NCI-H2227 (cell line): ENCODE results near the gene FAM177B.

Source experiments
- DNase-seq: peaks from one replicate; lab custom pipeline; 2025; ENCODE audit not compliant: unreplicated experiment; lab: John Stamatoyannopoulos, UW

Gene FAM177B

DNA sequence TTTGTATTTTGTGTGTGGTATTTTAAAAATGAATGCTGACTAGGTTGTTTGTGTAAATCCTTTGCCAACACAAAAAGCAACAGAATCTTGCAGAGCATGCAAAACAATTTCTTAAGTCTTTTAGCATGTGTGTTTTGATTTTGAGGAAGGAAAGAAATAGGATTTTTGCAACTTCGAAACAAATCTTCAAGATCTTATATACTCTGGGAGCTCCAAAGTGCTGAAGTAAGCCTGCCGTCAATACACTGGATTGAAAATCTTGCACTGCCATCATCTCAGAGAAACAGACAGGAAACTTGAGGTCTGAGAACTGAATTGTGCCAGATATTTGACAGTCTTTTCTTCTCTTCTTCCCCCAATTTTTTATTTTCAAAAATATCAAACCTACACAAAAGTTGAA lies 48.5 kb downstream of the FAM177B start:
- no peak for DNase-seq

DNA sequence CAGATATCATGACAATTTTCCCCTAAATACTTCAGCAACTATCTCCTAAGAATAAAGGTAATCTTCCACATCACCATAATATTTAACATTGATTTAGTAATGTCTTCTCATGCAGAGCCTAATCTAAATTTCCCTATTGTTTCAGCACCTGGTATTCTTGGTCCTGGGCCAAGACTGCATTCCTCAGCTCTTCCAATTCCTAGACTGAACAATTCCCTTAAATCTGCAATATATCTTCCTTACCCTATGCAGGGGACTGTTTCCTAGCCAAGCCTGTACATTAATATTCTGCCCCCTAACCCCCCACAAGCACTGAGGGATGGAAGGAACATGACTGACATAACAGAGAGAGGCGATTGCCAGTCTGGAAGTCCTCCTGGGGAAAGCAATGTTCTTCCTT lies 49.1 kb downstream of the FAM177B start:
- DNase-seq = no peak

DNA sequence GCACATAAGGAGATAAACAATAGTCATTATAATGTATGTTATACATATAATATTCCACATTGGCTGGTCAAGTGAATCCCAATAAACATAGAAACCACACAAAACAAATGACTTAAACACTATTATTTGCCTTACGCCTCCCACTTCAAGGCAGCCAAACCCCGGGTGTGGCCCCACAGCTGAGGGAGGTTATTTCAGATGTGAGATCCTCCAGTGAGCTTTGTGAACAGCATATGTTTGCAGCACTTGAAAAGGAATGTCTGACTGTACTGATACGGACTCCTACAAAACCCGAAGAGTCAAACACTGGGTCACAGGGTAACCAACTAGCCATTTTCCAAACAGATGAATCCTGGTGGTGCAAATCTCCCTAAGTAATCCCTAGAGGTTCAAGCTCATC lies 50.7 kb downstream of the FAM177B start:
- DNase-seq = no peak

DNA sequence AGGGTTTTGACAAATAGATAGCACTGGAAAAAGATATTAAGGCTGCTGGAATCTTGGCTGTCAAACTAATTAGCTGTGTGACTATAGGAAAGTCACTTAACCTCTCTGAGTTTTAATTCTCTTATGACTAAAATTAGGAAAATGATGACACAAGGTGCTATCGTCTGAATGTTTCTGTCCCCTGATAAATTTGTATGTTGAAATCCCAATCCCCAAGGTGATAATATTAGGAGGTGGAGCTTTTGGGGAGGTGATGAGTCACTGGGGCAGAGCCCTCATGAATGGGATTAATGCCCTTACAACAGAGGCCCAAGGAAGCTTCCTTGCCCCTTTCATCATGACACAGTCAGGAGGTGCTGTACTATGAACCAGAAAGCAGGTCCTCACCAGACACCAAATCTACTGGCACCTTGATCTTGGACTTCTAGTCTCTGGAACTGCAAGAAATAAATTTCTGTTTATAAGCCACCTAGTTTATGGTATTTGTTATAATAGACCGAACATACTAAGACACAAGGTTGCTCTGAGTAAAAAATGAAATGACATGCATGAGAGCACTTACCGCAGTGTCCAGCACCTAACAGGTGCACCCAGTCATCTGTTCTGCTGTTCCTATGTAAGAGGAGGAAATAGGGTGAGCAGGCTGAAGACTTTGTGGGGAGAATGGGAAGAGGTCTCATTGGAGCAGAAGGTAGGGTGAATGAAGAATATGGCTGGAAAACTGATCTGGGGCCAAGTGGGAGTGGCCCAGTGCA lies 51.6 kb downstream of the FAM177B start:
- no peak for DNase-seq

DNA sequence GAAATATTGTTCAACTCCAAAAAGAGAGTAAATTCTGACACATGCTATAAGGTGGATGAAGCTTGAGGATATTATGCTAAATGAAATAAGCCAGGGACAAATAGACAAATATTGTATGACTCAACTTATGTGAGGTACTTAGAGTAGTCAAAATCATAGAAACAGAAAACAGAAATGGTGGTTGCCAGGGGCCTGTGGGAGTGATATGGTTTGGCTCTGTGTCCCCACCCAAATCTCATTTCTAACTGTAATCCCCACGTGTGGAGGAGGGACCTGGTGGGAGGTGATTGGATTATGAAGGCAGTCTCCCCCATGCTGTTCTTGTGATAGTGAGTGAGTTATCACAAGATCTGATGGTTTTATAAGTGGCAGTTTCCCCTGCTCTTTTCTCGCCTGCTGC lies 53.1 kb downstream of the FAM177B start:
- DNase-seq = no peak

DNA sequence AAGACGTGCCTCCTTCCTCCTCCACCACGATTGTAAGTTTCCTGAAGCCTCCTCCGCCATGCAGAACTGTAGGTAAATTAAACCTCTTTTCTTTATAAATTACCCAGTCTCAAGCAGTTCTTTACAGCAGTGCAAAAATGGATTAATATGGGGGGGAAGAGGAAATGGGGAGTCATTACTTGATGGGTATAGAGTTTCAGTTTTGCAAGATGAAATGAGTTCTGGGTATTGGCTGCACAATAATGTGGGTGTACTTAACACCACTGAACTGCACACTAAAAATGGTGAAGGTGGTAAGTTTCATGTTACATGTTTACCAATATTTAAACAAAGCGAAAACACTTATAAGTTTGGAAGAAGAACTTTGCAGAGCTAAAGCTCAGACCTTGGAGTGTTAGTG lies 53.5 kb downstream of the FAM177B start:
- no peak for DNase-seq

DNA sequence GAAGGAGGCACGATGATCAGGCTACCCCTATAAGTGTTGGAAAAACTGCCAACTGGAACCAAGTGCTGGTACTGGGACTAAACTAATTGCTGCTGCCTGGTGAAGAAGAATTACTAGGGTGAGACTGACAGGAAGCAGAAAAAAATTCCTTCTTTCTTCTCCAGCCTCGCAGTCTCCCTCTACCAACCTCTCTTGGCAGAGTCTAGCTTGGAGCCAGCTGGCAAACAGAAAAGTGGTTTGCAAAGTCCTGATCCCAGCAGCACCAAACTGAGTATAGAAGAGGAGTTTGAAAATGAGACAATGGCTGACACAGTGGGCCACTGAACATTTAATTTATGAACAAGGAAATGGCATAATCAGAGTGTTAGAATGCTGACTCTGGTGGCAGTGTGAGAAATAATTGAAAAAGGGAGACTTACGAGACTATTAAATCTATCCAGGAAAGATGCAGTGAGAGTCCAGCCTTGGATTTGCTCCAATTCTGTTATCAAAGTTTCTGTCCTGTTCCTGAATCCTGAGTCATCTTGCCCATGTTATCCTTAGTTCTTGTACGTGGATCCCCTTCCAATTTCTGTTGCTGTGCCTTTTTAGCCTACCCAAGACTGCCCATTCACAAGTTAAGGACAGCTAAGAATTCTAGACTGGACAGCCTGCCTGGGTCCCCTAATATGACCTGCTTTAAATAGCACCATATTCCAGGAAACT lies 54.2 kb downstream of the FAM177B start:
- DNase-seq = no peak

DNA sequence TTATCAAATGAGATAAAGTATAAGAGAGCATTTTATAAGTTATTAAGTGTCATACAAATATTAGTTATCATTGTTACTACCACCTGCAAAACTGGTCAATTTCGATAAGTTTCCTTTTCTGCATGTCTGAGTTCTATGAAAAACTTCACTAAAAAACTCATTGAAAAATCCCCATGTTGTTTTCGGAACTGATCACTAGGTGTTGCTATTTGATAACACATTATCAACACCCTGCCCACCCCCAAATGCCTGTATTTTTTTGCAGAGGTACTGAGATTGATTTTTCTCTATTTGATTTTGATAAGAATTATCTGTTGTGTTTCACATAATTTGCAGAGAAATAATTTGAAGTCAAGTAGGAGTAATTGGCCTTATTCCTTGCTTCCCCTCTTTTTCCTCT lies 55.7 kb downstream of the FAM177B start:
- DNase-seq = peak; percentile 30

DNA sequence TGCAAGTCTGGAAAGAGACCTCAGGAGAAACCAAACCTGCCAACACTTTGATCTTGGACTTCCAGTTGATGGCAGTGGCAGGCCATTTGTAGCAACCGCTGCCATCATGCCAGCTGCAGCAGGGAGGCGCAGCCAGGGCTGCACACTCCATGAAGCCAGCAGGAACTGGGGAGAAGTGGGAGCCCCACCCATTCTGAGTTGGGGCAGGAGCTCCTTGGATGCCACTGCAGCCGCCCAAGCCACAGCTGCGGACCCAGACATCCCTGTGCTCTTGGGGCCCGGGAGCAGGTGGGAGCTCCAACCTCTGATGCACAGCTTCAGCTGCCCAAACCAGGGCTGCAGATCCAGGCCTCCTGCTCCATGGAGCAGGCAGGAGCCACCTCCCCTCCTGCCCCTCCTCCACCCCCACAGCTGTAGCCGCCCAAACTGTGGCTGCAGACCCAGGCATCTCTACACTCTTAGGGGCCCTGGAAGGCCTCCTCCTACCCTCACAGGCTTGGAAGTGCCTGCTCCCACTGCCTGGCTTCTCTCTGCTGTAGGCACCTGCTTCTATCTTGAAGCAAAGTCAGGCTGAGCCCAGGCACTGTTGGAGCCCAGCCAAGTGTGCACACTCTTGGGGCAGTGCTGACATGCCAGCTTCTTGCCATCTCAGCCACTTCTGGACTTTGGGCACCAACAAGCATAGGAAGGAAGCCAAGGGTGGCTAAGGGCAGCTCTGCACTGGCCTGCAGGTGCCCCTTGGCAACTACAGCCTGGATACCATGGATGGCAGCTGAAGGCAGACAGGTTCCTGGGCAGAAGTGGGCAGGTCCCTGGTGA lies 57.9 kb downstream of the FAM177B start:
- DNase-seq = no peak

DNA sequence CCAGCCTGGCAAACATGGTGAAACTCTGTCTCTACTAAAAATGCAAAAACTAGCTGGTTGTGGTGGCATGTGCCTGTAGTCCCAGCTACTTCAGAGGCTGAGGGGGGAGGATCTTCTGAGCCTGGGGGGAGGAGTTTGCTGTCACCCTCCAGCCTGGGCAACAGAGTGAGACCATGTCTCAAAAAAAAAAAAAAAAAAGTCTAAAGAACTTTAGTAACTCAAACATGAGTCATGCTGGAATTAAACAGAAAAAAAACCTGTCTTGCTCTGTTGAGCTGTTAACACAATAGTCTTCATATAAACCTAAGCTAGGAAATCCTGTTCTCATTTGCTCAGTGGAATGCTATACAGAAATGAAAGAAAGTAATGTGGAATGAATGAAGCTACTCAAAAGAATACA lies 61.1 kb downstream of the FAM177B start:
- no peak for DNase-seq

DNA sequence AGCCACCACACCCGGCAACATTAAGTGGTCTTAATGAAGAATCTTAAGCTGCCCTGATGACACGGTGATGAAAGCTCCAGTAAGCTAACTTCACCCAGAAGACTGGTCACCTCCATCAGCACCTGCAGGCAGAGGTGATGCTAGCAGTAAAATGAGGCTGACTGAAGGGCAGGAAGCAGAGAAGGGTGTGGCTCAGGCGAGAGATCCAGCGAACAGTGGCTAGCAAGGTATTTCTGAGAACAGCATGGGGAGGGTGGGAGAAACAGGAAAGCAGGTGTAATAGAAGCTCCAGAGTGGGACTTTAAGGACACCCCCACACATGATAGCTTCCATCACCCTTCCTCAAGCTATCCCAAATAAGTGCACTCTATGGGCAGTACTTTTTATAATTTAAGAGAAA lies 62.0 kb downstream of the FAM177B start:
- no peak for DNase-seq
